Activated gamma-delta T cell treated with anti-CD3 and anti-CD28 coated beads, Interleukin-2, amount 50 U/mL, for 16 hours (primary cell): Measurements from ENCODE around the gene MAPK8.

ENCODE experiments used
- DNase-seq: peaks from one replicate; pipeline ENCODE4 v3.0.0-alpha.2; 2020; ENCODE audit warnings: low read depth

The MAPK8 gene

GRCh38 chr10:48450233-48450740, 143.8 kb downstream of the MAPK8 start:
- no peak for DNase-seq

GRCh38 chr10:48450741-48451466, 144.4 kb downstream of the MAPK8 start:
- DNase-seq, result no peak

GRCh38 chr10:48451969-48452878, 145.7 kb downstream of the MAPK8 start:
- DNase-seq, result no peak

GRCh38 chr10:48452879-48453412, 146.5 kb downstream of the MAPK8 start:
- DNase-seq, result no peak

- no peak for DNase-seq
These were observed 147.2 kb downstream of the MAPK8 start for GRCh38 chr10:48453451-48454301.

GRCh38 chr10:48454302-48455054, 148.0 kb downstream of the MAPK8 start:
- no peak for DNase-seq

- DNase-seq, result no peak
These were observed 148.5 kb downstream of the MAPK8 start for GRCh38 chr10:48455055-48455391.

- no peak for DNase-seq
These were observed 149.1 kb downstream of the MAPK8 start for GRCh38 chr10:48455392-48456151.

- no peak for DNase-seq
These were observed 149.9 kb downstream of the MAPK8 start for GRCh38 chr10:48456361-48456804.

- DNase-seq, result no peak
These were observed 150.6 kb downstream of the MAPK8 start for GRCh38 chr10:48456808-48457761.

- no peak for DNase-seq
These were observed 151.6 kb downstream of the MAPK8 start for GRCh38 chr10:48457949-48458661.

- no peak for DNase-seq
These were observed 152.2 kb downstream of the MAPK8 start for GRCh38 chr10:48458662-48459048.

- no peak for DNase-seq
These were observed 153.0 kb downstream of the MAPK8 start for GRCh38 chr10:48459270-48460150.

- DNase-seq, result no peak
These were observed 153.7 kb downstream of the MAPK8 start for GRCh38 chr10:48460182-48460581.

GRCh38 chr10:48461623-48462481, 155.4 kb downstream of the MAPK8 start:
- no peak for DNase-seq

GRCh38 chr10:48462482-48463020, 156.1 kb downstream of the MAPK8 start:
- no peak for DNase-seq
